ENCODE results near the gene MAP3K3.
"Not testable (repeated sequence)": the region's sequence is repeated elsewhere in the genome, so short reads cannot be mapped to it uniquely, and the experiment has no call there.

The MAP3K3 gene

GRCh38 chr17:63706336-63707082 is 84.3 kb downstream of the MAP3K3 start:
- no peak for DNase-seq (ENCODE audit: low read depth)

DNA sequence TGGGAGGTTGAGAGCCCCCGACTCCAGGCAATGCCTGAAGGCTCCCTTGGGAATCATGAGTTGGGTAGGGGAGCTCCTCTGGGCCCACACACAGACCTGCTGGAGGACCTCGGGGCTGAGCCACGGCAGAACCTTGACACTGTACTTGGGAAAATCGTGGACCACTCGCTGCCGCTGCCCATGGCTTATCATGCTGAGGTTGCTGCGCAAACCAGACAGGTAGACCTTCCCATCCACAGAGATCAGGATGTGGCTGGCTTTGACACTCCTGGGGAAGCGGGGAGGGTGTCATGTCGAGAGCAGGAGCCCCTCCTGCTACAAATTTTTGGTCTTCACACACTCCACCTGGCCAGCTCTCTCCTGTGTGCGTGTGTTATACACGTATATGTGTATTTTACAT is 84.9 kb downstream of the MAP3K3 start:
- no peak for DNase-seq (ENCODE audit: low read depth)

GRCh38 chr17:63709110-63709509 is 86.9 kb downstream of the MAP3K3 start:
- DNase-seq (ENCODE audit: low read depth) = no peak

DNA sequence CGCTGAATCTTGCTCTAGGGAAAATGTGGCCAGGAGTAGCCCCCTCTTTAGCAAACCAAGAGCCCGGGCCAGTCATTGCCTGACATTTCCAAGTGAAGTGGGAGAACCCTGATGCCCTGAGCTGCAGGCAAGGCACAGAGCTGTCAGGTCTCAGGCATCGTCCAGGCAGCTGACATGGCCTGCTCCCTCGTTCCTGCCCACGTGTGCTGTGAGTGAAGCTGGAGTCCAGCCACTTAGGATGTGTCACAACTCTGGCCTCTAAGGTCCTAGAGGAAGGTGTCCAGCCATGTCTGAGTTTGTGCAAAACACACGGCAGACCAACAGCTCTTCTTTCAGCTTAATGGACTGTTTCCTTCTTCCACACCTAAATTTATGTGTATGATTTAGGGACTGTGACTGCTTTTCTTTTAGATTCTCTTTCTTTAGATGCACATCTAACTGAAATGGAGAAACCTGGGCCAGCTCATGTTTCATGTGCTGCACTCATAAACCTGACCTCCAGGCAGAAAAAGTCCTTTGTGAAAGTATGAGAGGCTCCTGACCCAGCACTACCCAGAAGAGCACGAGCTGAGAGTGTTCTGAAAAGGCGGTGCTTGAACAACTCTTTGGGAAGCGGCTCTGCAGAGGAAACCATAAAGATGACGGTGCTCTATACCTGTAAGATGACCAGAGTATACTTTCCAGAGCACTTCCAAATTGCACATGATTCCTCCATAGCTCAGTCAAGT is 92.5 kb downstream of the MAP3K3 start:
- DNase-seq (ENCODE audit: low read depth) = no peak

DNA sequence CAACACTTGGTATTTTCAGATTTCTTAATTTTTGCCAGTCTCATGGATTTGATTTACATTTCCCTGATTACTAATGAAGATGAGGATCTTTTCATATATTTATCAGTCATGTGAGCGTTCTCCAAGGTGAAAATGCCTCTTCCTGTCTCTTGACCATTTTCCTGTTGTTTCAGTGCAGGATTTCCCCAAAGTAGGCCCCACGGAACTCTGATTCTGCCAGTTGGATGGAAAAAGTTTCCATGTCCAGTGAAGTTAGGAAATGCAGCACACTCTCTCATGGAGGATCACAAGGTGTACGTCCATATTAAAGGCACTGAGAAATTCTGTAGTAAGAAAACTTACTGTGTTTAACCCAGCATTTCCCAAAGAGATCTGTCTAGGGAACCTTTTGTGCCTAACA is 94.2 kb downstream of the MAP3K3 start:
- no peak for DNase-seq (ENCODE audit: low read depth)

DNA sequence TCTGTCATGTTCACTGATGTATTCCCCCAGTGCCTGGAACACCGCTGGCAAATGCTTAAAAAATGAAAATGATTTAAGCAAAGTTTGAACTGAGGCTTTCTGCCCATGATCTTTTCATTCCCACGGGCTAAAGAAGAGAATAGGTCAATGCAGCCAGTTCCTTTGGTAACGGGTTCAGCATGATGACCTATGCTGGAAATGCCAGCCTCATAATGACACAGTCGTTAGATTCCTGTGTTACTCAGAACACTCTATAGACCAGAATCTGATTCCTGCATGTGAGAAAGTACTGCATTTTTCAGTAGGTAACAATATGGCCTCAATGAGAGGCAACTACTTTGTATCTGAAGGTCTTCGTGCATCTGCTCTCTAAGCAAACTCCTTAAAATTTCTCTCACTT is 96.8 kb downstream of the MAP3K3 start:
- no peak for DNase-seq (ENCODE audit: low read depth)

GRCh38 chr17:63720194-63720593 is 98.0 kb downstream of the MAP3K3 start:
- not testable (repeated sequence) for DNase-seq (ENCODE audit: low read depth)

DNA sequence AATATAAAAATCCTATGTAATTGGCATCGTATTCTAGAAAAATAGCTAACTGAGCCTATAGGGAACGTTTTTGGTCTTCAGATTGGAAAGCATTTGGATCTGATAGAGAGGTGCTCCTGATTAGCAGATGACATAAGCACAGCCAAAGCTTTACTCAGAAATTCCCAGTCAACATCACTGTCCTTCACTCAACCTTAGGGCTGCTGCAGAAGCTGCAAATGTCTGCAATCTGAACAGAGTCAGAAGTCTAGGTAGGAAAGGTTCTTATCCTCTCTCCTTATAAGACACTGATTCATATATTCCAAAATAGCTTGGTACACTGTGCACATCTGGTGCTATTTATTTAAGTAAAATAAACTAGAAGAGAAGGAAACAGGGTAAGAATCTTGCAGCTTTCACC is 100.2 kb downstream of the MAP3K3 start:
- DNase-seq (ENCODE audit: low read depth) = no peak

DNA sequence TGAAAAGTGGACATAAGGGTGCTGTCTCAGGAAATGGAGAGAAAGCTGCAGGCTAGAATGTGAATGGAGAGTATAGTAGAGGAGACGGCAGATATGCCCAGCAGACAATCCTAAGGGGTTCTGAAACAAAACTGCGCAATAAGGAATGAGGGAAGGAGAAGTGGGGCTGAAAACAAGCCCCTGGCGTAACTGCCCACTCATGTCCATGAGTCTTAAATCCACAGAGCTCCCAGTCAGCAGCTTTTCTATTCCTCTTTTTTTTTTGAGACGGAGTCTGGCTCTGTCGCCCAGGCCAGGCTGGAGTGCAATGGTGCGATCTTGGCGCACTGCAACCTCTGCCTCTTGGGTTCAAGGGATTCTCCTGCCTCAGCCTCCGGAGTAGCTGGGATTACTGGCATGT is 113.5 kb downstream of the MAP3K3 start:
- no peak for DNase-seq (ENCODE audit: low read depth)

GRCh38 chr17:63740464-63741142 is 118.4 kb downstream of the MAP3K3 start:
- DNase-seq (ENCODE audit: low read depth) = no peak

DNA sequence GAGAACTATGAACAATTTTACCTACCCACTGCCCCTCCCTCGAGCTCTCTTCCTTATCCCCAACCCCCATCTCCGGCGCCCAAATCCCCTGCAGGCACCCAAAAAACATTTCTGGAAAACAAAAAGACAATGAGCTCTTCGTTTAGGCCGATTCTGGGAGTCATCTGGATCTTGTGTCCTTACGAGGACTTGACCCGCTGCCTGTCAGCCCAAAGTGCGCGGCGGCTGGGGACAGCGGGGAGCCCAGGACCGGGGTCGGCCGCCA is 118.9 kb downstream of the MAP3K3 start:
- peak; percentile 0 for DNase-seq (ENCODE audit: low read depth)

GRCh38 chr17:63741408-63742173 is 119.4 kb downstream of the MAP3K3 start, which contains the start of gene STRADA:
TSS of gene STRADA (minus strand) at chr17:63741799. CDS start at chr17:63728369, 13,430 bp downstream.
- DNase-seq (ENCODE audit: low read depth) = peak; percentile 64
